ENCODE results near the gene KLK3. TPM values are rescaled to one million over a fixed set of nuclear protein-coding genes. Genes with fewer than 3 reads are reported as not detected.

The KLK3 gene
- total RNA-seq, 1 experiment from 2014 or later = not detected

DNA sequence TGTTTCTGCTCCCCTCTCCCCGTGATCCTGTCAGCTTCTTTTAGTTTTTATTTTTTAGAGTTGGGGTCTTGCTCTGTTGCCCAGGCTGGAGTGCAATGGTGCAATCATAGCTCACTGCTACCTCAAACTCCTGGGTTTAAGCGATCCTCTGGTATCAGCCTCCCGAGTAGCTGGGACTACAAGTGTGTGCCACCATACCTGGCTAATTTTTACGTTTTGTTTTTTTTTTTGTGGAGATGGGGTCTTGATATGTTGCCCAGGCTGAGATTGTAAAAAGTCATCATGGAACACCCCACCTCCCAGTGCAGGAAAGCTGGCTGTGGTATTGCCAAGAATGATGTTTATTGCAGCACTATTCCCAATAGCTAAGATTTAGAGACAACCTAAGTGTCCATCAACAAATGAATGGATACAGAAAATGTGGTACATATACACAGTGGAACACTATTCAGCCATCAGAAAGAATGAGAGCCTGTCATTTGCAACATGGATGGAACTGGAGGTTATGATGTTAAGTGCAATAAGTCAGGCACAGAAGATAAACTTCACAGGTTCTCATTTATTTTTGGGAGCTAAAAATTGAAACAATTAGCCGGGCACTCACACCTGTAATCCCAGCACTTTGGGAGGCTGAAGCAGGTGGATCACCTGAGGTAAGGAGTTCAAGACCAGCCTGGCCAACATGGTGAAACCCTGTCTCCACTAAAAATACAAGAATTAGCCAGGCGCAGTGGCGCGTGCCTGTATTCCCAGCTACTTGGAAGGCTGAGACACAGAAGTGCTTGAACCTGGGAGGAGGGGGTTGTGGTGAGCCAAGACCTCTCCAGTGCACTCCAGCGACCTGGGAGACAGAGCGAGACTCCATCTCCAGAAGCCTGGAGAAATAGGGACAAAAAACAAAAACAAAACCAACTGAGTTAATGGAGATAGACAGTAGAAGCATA, 14.7 kb upstream of the KLK3 start:
- Histone ChIP-seq H3K79me2 (ENCODE audit: low read length) (no peaks in the 10 kb centered on the region), H3K9me2 (replicated peaks; ENCODE audit: low read length) (no peaks in the 10 kb centered on the region), H3K9ac (ENCODE audit: low read length) (no peak overlapping the region), H2AFZ (ENCODE audit: low read length) (no peak overlapping the region), H3K4me3 (ENCODE audit: low read length) (no peak overlapping the region), H3K9me3 (ENCODE audit: low read length) (peaks cover 6% of the 10 kb centered on the region; the same call in 1 of the 2 replicates), H3K4me2 (ENCODE audit: low read length) (no peak overlapping the region), H3K27ac (ENCODE audit: low read length) (no peak overlapping the region), H3K4me1 (ENCODE audit: insufficient read depth, low read length) (peaks cover 3% of the 10 kb centered on the region; the same call in 1 of the 2 replicates), H3K27me3 (ENCODE audit: low read length) (peaks cover 81% of the 10 kb centered on the region), H4K20me1 (ENCODE audit: low read length) (no peaks in the 10 kb centered on the region), H3F3A (ENCODE audit: low read length, unreplicated experiment) (no peaks in the 10 kb centered on the region), H3K36me3 (ENCODE audit: low read depth, low read length) (no peaks in the 10 kb centered on the region)
- no peak for TF ChIP-seq EZH2 (IDR thresholded peaks at IDR 0.05; ENCODE audit: low read length, unreplicated experiment)
- TF ChIP-seq, protein P1, sequence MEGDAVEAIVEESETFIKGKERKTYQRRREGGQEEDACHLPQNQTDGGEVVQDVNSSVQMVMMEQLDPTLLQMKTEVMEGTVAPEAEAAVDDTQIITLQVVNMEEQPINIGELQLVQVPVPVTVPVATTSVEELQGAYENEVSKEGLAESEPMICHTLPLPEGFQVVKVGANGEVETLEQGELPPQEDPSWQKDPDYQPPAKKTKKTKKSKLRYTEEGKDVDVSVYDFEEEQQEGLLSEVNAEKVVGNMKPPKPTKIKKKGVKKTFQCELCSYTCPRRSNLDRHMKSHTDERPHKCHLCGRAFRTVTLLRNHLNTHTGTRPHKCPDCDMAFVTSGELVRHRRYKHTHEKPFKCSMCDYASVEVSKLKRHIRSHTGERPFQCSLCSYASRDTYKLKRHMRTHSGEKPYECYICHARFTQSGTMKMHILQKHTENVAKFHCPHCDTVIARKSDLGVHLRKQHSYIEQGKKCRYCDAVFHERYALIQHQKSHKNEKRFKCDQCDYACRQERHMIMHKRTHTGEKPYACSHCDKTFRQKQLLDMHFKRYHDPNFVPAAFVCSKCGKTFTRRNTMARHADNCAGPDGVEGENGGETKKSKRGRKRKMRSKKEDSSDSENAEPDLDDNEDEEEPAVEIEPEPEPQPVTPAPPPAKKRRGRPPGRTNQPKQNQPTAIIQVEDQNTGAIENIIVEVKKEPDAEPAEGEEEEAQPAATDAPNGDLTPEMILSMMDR (conservative IDR thresholded peaks at IDR 0.05; ENCODE audit: low read depth, low read length) = no peak
- TF ChIP-seq EZH2phosphoT487 (IDR thresholded peaks at IDR 0.05; ENCODE audit: borderline replicate concordance, low read length) = no peak
- DNase-seq (no peak), ATAC-seq (no peak)
- BruUV-seq (replicated peaks) = no TSS peak
- ChIA-PET CTCF (interaction anchor here (0.6 kb wide), 1 partner anchor 82 kb away, joined by 3 read pairs; no protein-coding TSS in a partner anchor), POLR2A (ENCODE audit: unreplicated experiment) (interaction anchor here (0.6 to 0.7 kb wide), 2 partner anchors 44 to 329 kb away, joined by 3 to 7 read pairs; partner anchors contain the start of gene JOSD2)
- intact Hi-C loops (cut with micrococcal nuclease) = no loop called here

DNA sequence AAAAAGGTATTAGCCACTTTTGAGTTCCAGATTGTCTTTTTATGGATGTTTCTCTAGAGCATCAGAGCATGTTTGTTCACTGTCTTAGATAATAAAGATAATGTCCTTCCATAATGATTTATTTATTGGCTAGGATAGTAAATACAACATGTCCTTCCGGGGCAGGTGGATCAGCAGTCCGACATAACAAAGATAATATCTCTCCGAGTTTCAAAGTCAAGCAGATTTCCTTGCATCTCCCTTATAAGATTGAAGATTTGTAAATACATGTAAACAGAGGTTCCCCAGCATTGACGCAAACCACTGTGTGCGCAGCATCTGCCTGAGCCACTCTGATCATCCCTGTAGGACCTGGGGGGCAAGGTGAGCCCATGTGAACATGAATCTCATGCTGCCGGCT, 12.6 kb upstream of the KLK3 start:
- intact Hi-C loops (cut with micrococcal nuclease) = no loop called here
- POLR2A ChIA-PET (ENCODE audit: unreplicated experiment) = no interaction called here
- Histone ChIP-seq H3K9me3 (ENCODE audit: low read length) (peaks cover 6% of the 10 kb centered on the region; the same call in 1 of the 2 replicates), H3K36me3 (ENCODE audit: low read depth, low read length) (no peaks in the 10 kb centered on the region), H3K27ac (ENCODE audit: low read length) (no peak overlapping the region), H3K9me2 (replicated peaks; ENCODE audit: low read length) (no peaks in the 10 kb centered on the region), H3K4me3 (ENCODE audit: low read length) (no peak overlapping the region), H3F3A (ENCODE audit: low read length, unreplicated experiment) (no peaks in the 10 kb centered on the region), H3K79me2 (ENCODE audit: low read length) (no peaks in the 10 kb centered on the region), H3K27me3 (ENCODE audit: low read length) (peaks cover 78% of the 10 kb centered on the region), H3K4me2 (ENCODE audit: low read length) (no peak overlapping the region), H3K9ac (ENCODE audit: low read length) (no peak overlapping the region), H2AFZ (ENCODE audit: low read length) (no peak overlapping the region), H3K4me1 (ENCODE audit: insufficient read depth, low read length) (no peaks in the 10 kb centered on the region), H4K20me1 (ENCODE audit: low read length) (no peaks in the 10 kb centered on the region)
- ATAC-seq = no peak
- TF ChIP-seq, protein P1 (conservative IDR thresholded peaks at IDR 0.05; ENCODE audit: low read depth, low read length) = no peak
- no peak for TF ChIP-seq EZH2phosphoT487 (IDR thresholded peaks at IDR 0.05; ENCODE audit: borderline replicate concordance, low read length)
- TF ChIP-seq EZH2 (IDR thresholded peaks at IDR 0.05; ENCODE audit: low read length, unreplicated experiment) = no peak
- BruUV-seq (replicated peaks) = no TSS peak
- CTCF ChIA-PET = no interaction called here
- DNase-seq = no peak

DNA sequence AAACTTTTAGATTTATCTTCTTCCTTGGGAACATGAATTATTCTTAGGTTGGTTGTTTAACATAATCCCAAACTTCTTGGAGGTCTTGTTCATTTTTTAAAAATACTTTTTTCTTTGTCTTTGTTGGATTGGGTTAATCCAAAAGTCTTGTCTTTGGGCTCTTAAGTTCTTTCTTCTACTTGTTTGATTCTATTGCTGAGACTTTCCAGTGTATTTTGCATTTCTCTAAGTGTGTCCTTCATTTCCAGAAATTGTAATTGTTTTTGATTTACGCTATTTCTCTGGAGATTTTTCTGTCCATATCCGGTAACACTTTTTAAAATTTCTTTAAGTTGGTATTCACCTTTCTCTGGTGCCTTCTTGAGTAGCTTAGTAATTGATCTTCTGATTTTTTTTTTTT, 11.5 kb upstream of the KLK3 start:
- ATAC-seq = no peak
- Histone ChIP-seq H3K9me3 (ENCODE audit: low read length) (peaks cover 6% of the 10 kb centered on the region; the same call in 1 of the 2 replicates), H4K20me1 (ENCODE audit: low read length) (no peaks in the 10 kb centered on the region), H3K27ac (ENCODE audit: low read length) (no peak overlapping the region), H3K4me3 (ENCODE audit: low read length) (no peak overlapping the region), H3K4me2 (ENCODE audit: low read length) (no peak overlapping the region), H2AFZ (ENCODE audit: low read length) (no peak overlapping the region), H3K36me3 (ENCODE audit: low read depth, low read length) (no peaks in the 10 kb centered on the region), H3K79me2 (ENCODE audit: low read length) (no peaks in the 10 kb centered on the region), H3K4me1 (ENCODE audit: insufficient read depth, low read length) (no peaks in the 10 kb centered on the region), H3F3A (ENCODE audit: low read length, unreplicated experiment) (no peaks in the 10 kb centered on the region), H3K9me2 (replicated peaks; ENCODE audit: low read length) (no peaks in the 10 kb centered on the region), H3K27me3 (ENCODE audit: low read length) (peaks cover 73% of the 10 kb centered on the region), H3K9ac (ENCODE audit: low read length) (no peak overlapping the region)
- ChIA-PET POLR2A (ENCODE audit: unreplicated experiment) (no interaction called here), CTCF (no interaction called here)
- TF ChIP-seq EZH2phosphoT487 (IDR thresholded peaks at IDR 0.05; ENCODE audit: borderline replicate concordance, low read length) (no peak), EZH2 (IDR thresholded peaks at IDR 0.05; ENCODE audit: low read length, unreplicated experiment) (no peak)
- TF ChIP-seq, protein P1 (conservative IDR thresholded peaks at IDR 0.05; ENCODE audit: low read depth, low read length) = no peak
- no TSS peak for BruUV-seq (replicated peaks)
- no peak for DNase-seq
- intact Hi-C loops (cut with micrococcal nuclease) = no loop called here
